Measurements from ENCODE around the gene GIGYF2. TPM values are rescaled to one million over a fixed set of nuclear protein-coding genes. Genes with fewer than 3 reads are reported as not detected.

Gene GIGYF2
- total RNA-seq, 1 experiment from 2014 or later, result 59.6 TPM

DNA sequence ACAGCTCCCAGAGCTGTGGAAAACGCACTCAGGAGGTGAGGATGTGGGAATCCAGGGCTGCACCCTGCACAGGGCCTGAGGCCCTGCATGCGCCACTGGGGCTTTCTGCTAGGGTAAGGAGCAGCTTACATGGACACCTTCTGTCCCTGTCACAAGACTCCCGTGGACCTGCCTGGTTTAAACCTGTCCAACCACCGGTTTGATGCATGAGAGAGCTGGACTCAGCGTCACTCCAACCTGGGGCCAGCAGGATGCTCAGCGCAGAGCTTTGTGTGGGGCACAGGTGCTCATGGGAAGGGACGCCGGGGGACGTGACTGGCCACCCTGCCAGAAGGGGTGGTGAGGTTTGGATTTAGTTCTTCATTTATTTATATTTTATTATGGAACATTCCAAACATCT is 197.1 kb downstream of the GIGYF2 start:
- H3K9ac ChIP-seq (ENCODE audit: low read length), result no peak overlapping the region
- H3K27ac ChIP-seq (ENCODE audit: low read length), result no peak overlapping the region
- no peaks in the 10 kb centered on the region for H3K9me3 ChIP-seq (ENCODE audit: low read length)
- peaks cover 6% of the 10 kb centered on the region; the same call in 1 of the 2 replicates for H3K4me1 ChIP-seq (ENCODE audit: low read length)
- H4K20me1 ChIP-seq (ENCODE audit: insufficient read depth, low read depth, low read length), result no peaks in the 10 kb centered on the region
- H3K9me2 ChIP-seq (replicated peaks; ENCODE audit: insufficient read depth, low read length), result no peaks in the 10 kb centered on the region
- no peak overlapping the region for H3K4me3 ChIP-seq (ENCODE audit: low read length)
- DNase-seq, result no peak
- H2AFZ ChIP-seq (ENCODE audit: low read length), result no peak overlapping the region
- H3K27me3 ChIP-seq (ENCODE audit: low read length), result no peaks in the 10 kb centered on the region
- no peaks in the 10 kb centered on the region for H3K79me2 ChIP-seq (ENCODE audit: low read length)
- no peaks in the 10 kb centered on the region for H3K36me3 ChIP-seq (ENCODE audit: insufficient read depth, low read length)
- no peak overlapping the region for H3K4me2 ChIP-seq (ENCODE audit: low read depth, low read length, poor library complexity, severe bottlenecking)

DNA sequence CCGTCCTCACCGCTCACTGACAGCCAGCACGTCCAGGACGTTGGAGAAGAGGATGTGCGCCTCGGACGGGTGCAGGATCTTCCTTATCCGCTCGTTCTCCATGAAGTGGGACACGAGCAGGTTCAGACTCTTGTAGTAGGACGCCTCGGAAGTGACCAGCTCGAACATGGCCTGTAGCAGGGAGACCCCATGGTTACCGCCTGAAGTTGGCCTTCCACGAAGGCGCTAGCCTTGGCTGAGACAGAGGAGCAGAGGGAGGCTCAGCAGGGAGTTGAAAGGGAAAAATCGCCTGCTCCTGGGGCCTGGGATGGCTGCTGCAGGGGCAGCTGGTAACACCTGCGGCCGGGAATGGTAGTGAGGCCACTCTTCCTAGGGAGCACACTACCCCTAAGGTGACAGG is 197.6 kb downstream of the GIGYF2 start:
- Histone ChIP-seq H3K27ac (ENCODE audit: low read length) (no peak overlapping the region), H3K9me2 (replicated peaks; ENCODE audit: insufficient read depth, low read length) (no peaks in the 10 kb centered on the region), H3K27me3 (ENCODE audit: low read length) (no peaks in the 10 kb centered on the region), H3K4me3 (ENCODE audit: low read length) (no peak overlapping the region), H3K79me2 (ENCODE audit: low read length) (no peaks in the 10 kb centered on the region), H3K9me3 (ENCODE audit: low read length) (no peaks in the 10 kb centered on the region), H3K4me1 (ENCODE audit: low read length) (peaks cover 6% of the 10 kb centered on the region; the same call in 1 of the 2 replicates), H3K36me3 (ENCODE audit: insufficient read depth, low read length) (no peaks in the 10 kb centered on the region), H3K4me2 (ENCODE audit: low read depth, low read length, poor library complexity, severe bottlenecking) (no peak overlapping the region), H3K9ac (ENCODE audit: low read length) (no peak overlapping the region), H2AFZ (ENCODE audit: low read length) (no peak overlapping the region), H4K20me1 (ENCODE audit: insufficient read depth, low read depth, low read length) (no peaks in the 10 kb centered on the region)
- DNase-seq, result no peak

DNA sequence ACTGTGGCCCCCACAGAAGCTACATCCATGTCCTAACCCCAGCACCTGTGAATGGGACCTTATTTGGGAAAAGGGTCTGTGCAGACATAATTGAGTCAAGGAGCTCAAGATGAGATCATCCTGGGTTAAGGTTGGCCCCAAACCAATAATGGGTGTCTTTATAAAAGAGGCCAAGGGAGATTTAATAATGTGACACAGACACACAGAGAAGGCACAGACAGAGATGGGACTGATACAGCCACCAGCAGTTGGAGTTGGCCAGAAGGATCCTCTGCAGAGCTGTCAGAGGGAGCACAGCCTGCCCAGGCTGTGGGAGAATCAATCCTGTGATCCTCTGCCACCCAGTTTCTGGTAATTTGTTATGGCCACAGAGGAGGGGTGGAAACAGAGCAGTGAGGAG is 199.0 kb downstream of the GIGYF2 start:
- Histone ChIP-seq H3K9me3 (ENCODE audit: low read length) (no peaks in the 10 kb centered on the region), H3K4me1 (ENCODE audit: low read length) (0 out of 2 replicates have a peak, but pooled peaks cover under 1% of the 10 kb centered on the region), H3K9me2 (replicated peaks; ENCODE audit: insufficient read depth, low read length) (no peaks in the 10 kb centered on the region), H2AFZ (ENCODE audit: low read length) (no peak overlapping the region), H3K36me3 (ENCODE audit: insufficient read depth, low read length) (no peaks in the 10 kb centered on the region), H3K4me3 (ENCODE audit: low read length) (no peak overlapping the region), H3K27me3 (ENCODE audit: low read length) (no peaks in the 10 kb centered on the region), H3K27ac (ENCODE audit: low read length) (no peak overlapping the region), H3K9ac (ENCODE audit: low read length) (no peak overlapping the region), H3K4me2 (ENCODE audit: low read depth, low read length, poor library complexity, severe bottlenecking) (no peak overlapping the region), H4K20me1 (ENCODE audit: insufficient read depth, low read depth, low read length) (no peaks in the 10 kb centered on the region), H3K79me2 (ENCODE audit: low read length) (no peaks in the 10 kb centered on the region)
- DNase-seq, result no peak

DNA sequence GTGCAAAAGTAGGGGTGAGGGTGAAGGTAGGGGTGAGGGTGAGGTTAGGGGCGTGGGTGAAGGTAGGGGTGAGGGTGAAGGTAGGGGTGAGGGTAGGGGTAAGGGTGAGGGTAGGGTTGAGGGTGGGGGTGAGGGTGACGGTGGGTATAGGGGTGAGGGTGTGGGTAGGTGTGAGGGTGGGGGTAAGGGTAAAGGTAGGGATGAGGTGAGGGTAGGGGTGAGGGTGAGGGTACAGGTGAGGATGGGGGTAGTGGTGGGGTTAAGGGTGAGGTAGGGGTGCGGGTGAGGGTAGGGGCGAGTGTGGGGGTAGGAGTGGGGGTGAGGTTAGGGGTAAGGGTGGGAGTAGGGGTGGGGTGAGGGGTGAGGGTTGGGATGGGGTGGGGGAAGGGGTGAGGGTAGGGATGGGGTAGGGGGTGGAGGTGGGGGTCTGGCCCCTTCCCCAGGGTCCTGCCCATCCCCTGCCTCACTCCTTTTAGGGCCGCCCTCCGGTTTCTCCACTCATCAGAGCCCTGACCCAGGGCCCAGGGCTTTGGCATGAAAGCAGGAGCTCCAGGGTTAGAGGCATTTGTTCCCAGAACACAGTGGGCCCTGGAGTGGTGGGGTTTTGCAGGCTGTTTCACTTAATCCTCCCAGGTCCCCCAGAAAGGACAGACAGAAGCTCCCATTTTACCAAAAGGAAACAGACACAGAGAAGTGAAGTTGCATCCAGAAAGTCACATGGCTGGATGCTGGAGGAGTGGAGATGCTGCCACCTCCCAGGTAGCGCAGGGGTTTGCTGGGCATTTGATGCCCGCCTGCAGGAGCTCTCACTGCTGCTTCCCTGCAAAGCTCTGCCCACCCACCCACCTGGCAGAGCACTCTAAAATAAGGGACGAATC is 199.8 kb downstream of the GIGYF2 start:
- DNase-seq, result no peak
- Histone ChIP-seq H3K9me3 (ENCODE audit: low read length) (no peaks in the 10 kb centered on the region), H3K4me2 (ENCODE audit: low read depth, low read length, poor library complexity, severe bottlenecking) (no peak overlapping the region), H3K4me1 (ENCODE audit: low read length) (no peaks in the 10 kb centered on the region), H4K20me1 (ENCODE audit: insufficient read depth, low read depth, low read length) (no peaks in the 10 kb centered on the region), H3K9ac (ENCODE audit: low read length) (no peak overlapping the region), H3K4me3 (ENCODE audit: low read length) (no peak overlapping the region), H3K79me2 (ENCODE audit: low read length) (no peaks in the 10 kb centered on the region), H3K36me3 (ENCODE audit: insufficient read depth, low read length) (no peaks in the 10 kb centered on the region), H3K27ac (ENCODE audit: low read length) (no peak overlapping the region), H3K27me3 (ENCODE audit: low read length) (no peaks in the 10 kb centered on the region), H3K9me2 (replicated peaks; ENCODE audit: insufficient read depth, low read length) (no peaks in the 10 kb centered on the region), H2AFZ (ENCODE audit: low read length) (no peak overlapping the region)

DNA sequence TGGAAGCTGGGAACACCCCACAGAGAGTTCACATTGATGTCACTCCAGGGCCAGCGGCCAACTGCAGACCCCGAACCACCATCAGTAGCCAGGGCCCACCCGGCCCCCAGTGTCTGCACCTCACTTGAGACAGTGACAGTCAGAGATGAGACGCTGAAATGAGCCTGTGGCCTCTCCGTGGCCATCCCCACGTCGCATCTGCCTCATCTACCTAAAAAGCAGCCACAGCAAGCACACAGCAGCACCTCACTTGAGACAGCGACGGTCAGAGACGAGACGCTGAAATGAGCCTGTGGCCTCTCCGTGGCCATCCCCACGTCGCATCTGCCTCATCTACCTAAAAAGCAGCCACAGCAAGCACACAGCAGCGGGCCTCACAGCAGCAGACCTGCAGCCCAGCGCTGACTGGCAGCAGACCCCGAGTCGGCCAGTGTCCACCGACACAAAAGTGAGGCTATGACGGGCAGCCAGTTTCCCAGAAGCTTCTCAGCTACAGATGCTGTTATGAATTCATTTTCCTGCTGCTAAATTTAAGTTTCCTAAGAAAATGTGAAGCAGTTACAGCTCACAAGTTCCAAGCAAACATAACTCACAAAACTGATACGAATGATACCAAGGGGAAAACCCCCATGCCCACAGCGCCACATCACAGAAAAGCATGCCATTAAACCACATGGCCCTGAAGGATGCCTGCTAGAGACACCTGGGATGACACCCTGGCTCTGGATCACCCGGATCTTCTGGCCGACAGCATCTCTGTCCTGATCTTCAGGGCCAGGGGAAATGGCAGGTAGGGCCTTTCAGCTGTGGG is 200.7 kb downstream of the GIGYF2 start:
- Histone ChIP-seq H3K4me2 (ENCODE audit: low read depth, low read length, poor library complexity, severe bottlenecking) (no peak overlapping the region), H3K9ac (ENCODE audit: low read length) (no peak overlapping the region), H3K4me1 (ENCODE audit: low read length) (no peaks in the 10 kb centered on the region), H3K4me3 (ENCODE audit: low read length) (no peak overlapping the region), H3K27ac (ENCODE audit: low read length) (no peak overlapping the region), H4K20me1 (ENCODE audit: insufficient read depth, low read depth, low read length) (no peaks in the 10 kb centered on the region), H2AFZ (ENCODE audit: low read length) (no peak overlapping the region), H3K9me3 (ENCODE audit: low read length) (no peaks in the 10 kb centered on the region), H3K27me3 (ENCODE audit: low read length) (no peaks in the 10 kb centered on the region), H3K9me2 (replicated peaks; ENCODE audit: insufficient read depth, low read length) (no peaks in the 10 kb centered on the region), H3K36me3 (ENCODE audit: insufficient read depth, low read length) (no peaks in the 10 kb centered on the region), H3K79me2 (ENCODE audit: low read length) (no peaks in the 10 kb centered on the region)
- DNase-seq, result no peak

DNA sequence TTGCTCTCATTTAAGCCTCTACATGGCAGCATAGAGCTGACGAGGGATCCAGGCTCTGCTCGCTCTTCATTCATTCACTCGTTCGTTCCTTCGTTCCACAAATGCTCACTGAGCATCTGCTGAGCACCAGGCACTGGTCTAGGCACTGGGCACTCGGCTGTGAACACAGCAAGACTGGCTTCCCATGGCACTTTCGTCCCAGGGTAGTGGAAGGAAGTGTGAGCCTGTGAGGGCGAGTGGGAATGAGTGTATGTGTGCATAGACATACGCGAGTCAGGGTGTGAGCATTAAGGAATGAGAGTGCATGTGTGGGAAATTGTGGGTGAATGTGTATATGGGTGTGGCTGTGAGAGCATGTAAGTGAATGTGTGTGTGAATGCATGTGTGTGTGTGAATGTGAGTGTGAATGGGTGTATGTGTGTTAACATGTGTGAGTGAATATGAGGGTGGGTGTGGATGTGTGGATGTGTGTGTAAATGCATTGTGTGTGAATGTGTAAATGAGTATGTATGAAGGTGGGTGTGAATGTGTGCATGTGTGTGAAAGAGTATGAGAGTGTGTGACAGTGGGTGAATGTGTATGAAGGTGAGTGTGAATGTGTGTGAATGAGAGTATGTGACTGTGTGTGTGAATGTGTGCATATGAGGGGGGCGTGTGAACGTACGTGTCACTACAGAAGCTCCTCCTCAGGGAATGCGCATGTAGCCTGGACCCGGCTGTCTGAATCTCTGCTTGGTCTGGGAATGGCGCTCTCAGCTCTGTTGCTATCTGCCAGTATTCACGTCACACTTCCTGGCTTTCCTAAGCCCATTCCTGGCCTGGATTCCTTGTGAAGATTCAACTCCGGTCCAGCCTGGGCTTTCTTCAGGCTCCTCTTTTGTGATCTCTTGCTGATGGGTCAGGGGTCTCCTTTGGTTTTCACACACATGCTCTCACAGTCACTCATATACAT is 201.7 kb downstream of the GIGYF2 start:
- no peak overlapping the region for H3K27ac ChIP-seq (ENCODE audit: low read length)
- H3K9me2 ChIP-seq (replicated peaks; ENCODE audit: insufficient read depth, low read length), result no peaks in the 10 kb centered on the region
- no peak overlapping the region for H3K9ac ChIP-seq (ENCODE audit: low read length)
- no peaks in the 10 kb centered on the region for H3K4me1 ChIP-seq (ENCODE audit: low read length)
- no peaks in the 10 kb centered on the region for H3K27me3 ChIP-seq (ENCODE audit: low read length)
- H4K20me1 ChIP-seq (ENCODE audit: insufficient read depth, low read depth, low read length), result no peaks in the 10 kb centered on the region
- H3K9me3 ChIP-seq (ENCODE audit: low read length), result no peaks in the 10 kb centered on the region
- no peak overlapping the region for H3K4me2 ChIP-seq (ENCODE audit: low read depth, low read length, poor library complexity, severe bottlenecking)
- no peak for DNase-seq
- no peak overlapping the region for H3K4me3 ChIP-seq (ENCODE audit: low read length)
- H2AFZ ChIP-seq (ENCODE audit: low read length), result no peak overlapping the region
- H3K79me2 ChIP-seq (ENCODE audit: low read length), result no peaks in the 10 kb centered on the region
- H3K36me3 ChIP-seq (ENCODE audit: insufficient read depth, low read length), result no peaks in the 10 kb centered on the region

DNA sequence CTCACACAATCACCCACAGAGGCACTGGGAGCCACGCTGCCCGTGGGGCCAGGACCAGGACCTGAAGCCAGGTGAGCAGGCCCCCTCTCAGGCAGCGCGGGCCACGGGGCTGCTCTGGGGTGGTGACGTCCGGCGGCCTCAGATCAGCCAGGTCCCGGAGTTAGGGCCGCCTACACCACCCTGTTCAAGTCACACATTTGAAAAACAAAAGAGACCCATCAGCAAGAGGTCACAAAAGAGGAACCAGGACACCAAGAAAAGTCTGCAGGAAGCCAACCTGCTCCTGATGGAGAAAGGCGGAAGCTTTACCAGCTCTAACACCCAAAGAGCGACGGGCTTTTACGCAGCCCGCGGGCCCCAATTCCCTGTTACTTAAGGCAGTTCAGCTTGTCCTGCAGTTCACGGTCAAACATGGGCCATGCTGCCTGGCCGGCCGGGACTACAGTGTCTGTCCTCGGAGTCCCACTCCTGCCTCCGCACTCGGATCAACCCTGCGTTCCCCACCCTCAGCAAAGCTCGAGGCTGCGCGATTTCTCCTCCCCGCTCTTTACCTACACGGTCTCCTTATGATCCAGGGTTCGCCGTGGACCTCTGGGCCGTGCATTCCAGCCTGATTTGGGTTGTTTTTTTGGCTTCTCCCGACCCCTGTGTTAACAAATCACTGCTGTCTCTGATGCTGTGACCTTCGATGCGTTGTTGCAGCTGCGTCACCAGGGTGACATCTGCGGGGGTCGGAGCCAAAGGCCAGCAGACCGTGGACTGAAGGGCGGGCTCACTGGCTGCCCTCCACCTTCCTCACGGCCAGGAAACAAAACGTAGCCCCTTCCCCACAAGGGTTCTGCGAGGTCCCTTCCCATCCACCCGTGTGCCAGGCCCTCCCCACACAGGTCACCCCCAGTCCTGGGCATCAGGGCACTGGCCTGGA is 203.9 kb downstream of the GIGYF2 start:
- no peak overlapping the region for H3K9ac ChIP-seq (ENCODE audit: low read length)
- no peaks in the 10 kb centered on the region for H3K36me3 ChIP-seq (ENCODE audit: insufficient read depth, low read length)
- H3K9me2 ChIP-seq (replicated peaks; ENCODE audit: insufficient read depth, low read length), result no peaks in the 10 kb centered on the region
- no peaks in the 10 kb centered on the region for H3K79me2 ChIP-seq (ENCODE audit: low read length)
- H2AFZ ChIP-seq (ENCODE audit: low read length), result no peak overlapping the region
- H3K4me1 ChIP-seq (ENCODE audit: low read length), result no peaks in the 10 kb centered on the region
- no peaks in the 10 kb centered on the region for H3K9me3 ChIP-seq (ENCODE audit: low read length)
- H3K27ac ChIP-seq (ENCODE audit: low read length), result no peak overlapping the region
- no peaks in the 10 kb centered on the region for H4K20me1 ChIP-seq (ENCODE audit: insufficient read depth, low read depth, low read length)
- H3K27me3 ChIP-seq (ENCODE audit: low read length), result no peaks in the 10 kb centered on the region
- no peak overlapping the region for H3K4me2 ChIP-seq (ENCODE audit: low read depth, low read length, poor library complexity, severe bottlenecking)
- DNase-seq, result no peak
- no peak overlapping the region for H3K4me3 ChIP-seq (ENCODE audit: low read length)
